A549 (cell line): ENCODE measurements around the gene UGT1A7. TPM values are rescaled to one million over a fixed set of nuclear protein-coding genes. Genes with fewer than 3 reads are reported as not detected.
"Not testable (repeated sequence)": the region's sequence is repeated elsewhere in the genome, so short reads cannot be mapped to it uniquely, and the experiment has no call there.

ENCODE experiments used
- ATAC-seq, 2 experiments: fragments of 200-7000 bp in 1 of 2; fragments of >200 bp in 1 of 2; cut with Nextera tagmentation in 1 of 2; cut with Tn5 transposase in 1 of 2; 3 replicates each; pipeline versions ENCODE4 v1.8.0 to v1.9.1; 2018 to 2020; ENCODE audit warnings: mild to moderate bottlenecking in 1 of 2, moderate library complexity in 1 of 2
- CTCF ChIA-PET: fragments of 300-600 bp; sonication (Branson Sonifier 250); formaldehyde crosslinking; extraction: SDS; loops from one replicate; lab custom pipeline; 2021; ENCODE audit warnings: antibody characterized with exemption, inconsistent platforms; lab: Yijun Ruan, JAX
- POLR2A ChIA-PET: fragments of 350-600 bp; formaldehyde crosslinking; extraction: SDS; loops from one replicate; lab custom pipeline; 2021; ENCODE audit warnings: antibody characterized with exemption, inconsistent platforms; lab: Yijun Ruan, JAX
- DNase-seq, 2 experiments: peaks; one replicate each; pipeline versions ENCODE4 v3.0.0 to v3.0.0-alpha.2; 2011 to 2016; ENCODE audit warnings: low read depth in 1 of 2, low spot score in 1 of 2
- FAIRE-seq: peaks from 2 replicates; lab custom pipeline; 2011; peaks lifted over from hg19 to GRCh38; lab: Jason Lieb, UNC
- H3K27ac ChIP-seq, 2 experiments: fragments of >200 bp; sonication (Bioruptor Twin); formaldehyde crosslinking; 3 replicates each; pipeline ENCODE4 v1.5.1; 2016 to 2017
- H3K4me1 ChIP-seq: fragments of >200 bp; sonication (Bioruptor Twin); formaldehyde crosslinking; 3 replicates; pipeline ENCODE4 v1.6.1; 2016
- H3K4me2 ChIP-seq: fragments of >200 bp; sonication (Bioruptor Twin); formaldehyde crosslinking; 3 replicates; pipeline ENCODE4 v1.6.1; 2016
- H3K4me3 ChIP-seq: fragments of >200 bp; sonication (Bioruptor Twin); formaldehyde crosslinking; 3 replicates; pipeline ENCODE4 v1.5.1; 2016
- H3K9me3 ChIP-seq: fragments of >200 bp; sonication (Bioruptor Twin); formaldehyde crosslinking; 3 replicates; pipeline ENCODE4 v1.6.1; 2016
- BHLHE40 ChIP-seq: IDR thresholded peaks from 2 replicates; pipeline ENCODE4 v1.6.1; 2012; ENCODE audit warnings: low read depth, low read length, inconsistent platforms
- CBX2 ChIP-seq: fragments of 200-600 bp; sonication (generic); IDR thresholded peaks from 2 replicates; pipeline ENCODE4 v1.6.1; 2016; ENCODE audit warnings: low read depth, mild to moderate bottlenecking, borderline replicate concordance
- CBX8 ChIP-seq: fragments of 200-600 bp; sonication (generic); IDR thresholded peaks from 2 replicates; pipeline ENCODE4 v1.6.1; 2016
- CEBPB ChIP-seq, 2 experiments: fragments of >200 bp in 1 of 2; sonication (Bioruptor Twin) in 1 of 2; formaldehyde crosslinking in 1 of 2; IDR thresholded peaks; 2 replicates each; pipeline ENCODE4 v1.6.1; 2012 to 2016
- CHD4 ChIP-seq: fragments of 200-600 bp; sonication (generic); IDR thresholded peaks from 2 replicates; pipeline ENCODE4 v1.6.1; 2016; ENCODE audit warnings: antibody characterized with exemption, mild to moderate bottlenecking, borderline replicate concordance
- EHMT2 ChIP-seq: fragments of 200-600 bp; sonication (generic); IDR thresholded peaks from 2 replicates; pipeline ENCODE4 v1.6.1; 2016; ENCODE audit warnings: antibody characterized with exemption, low read depth, mild to moderate bottlenecking, moderate library complexity
- EP300 ChIP-seq, 2 experiments: fragments of >200 bp; sonication (Bioruptor Twin); formaldehyde crosslinking; IDR thresholded peaks; 2 replicates in 1 of 2; 3 replicates in 1 of 2; pipeline ENCODE4 v1.6.1; 2016 to 2017
- FOSB ChIP-seq: fragments of 250-450 bp; sonication (Bioruptor Pico); IDR thresholded peaks from 2 replicates; pipeline ENCODE4 v1.5.0; 2020; ENCODE audit warnings: mild to moderate bottlenecking, moderate library complexity
- FOXS1 ChIP-seq: fragments of 250-450 bp; sonication (Bioruptor Pico); IDR thresholded peaks from 2 replicates; pipeline ENCODE4 v1.5.0; 2020; ENCODE audit warnings: mild to moderate bottlenecking, moderate library complexity
- GATA3 ChIP-seq: IDR thresholded peaks from 2 replicates; pipeline ENCODE4 v1.6.1; 2012; ENCODE audit warnings: borderline replicate concordance
- HOXA7 ChIP-seq: fragments of 250-450 bp; sonication (Bioruptor Pico); IDR thresholded peaks from 2 replicates; pipeline ENCODE4 v1.5.0; 2020; ENCODE audit warnings: mild to moderate bottlenecking, moderate library complexity
- JUN ChIP-seq, 2 experiments: fragments of >200 bp; sonication (Bioruptor Twin); formaldehyde crosslinking; IDR thresholded peaks; 2 replicates in 1 of 2; 3 replicates in 1 of 2; pipeline ENCODE4 v1.6.1; 2016 to 2017
- JUNB ChIP-seq: fragments of >200 bp; sonication (Bioruptor Twin); formaldehyde crosslinking; IDR thresholded peaks from 2 replicates; pipeline ENCODE4 v1.6.1; 2016
- MYC ChIP-seq: IDR thresholded peaks from 2 replicates; pipeline ENCODE4 v1.6.1; 2012; ENCODE audit warnings: mild to moderate bottlenecking, inconsistent platforms, low read length, improper control_type of control experiment, borderline replicate concordance
- POLR2A ChIP-seq: IDR thresholded peaks from 2 replicates; pipeline ENCODE4 v1.6.1; 2012; ENCODE audit warnings: mild to moderate bottlenecking, low read length
- POLR2AphosphoS2 ChIP-seq: conservative IDR thresholded peaks from 2 replicates; pipeline ENCODE4 v1.6.1; 2012; ENCODE audit warnings: low read length, improper control_type of control experiment, inconsistent platforms
- RAD21 ChIP-seq, 2 experiments: fragments of >200 bp in 1 of 2; sonication (Bioruptor Twin) in 1 of 2; formaldehyde crosslinking in 1 of 2; IDR thresholded peaks in 1 of 2; conservative IDR thresholded peaks in 1 of 2; 2 replicates in 1 of 2; 3 replicates in 1 of 2; pipeline ENCODE4 v1.6.1; 2012 to 2018; ENCODE audit warnings: inconsistent platforms in 1 of 2
- RCOR1 ChIP-seq: fragments of 150-350 bp; IDR thresholded peaks from 2 replicates; pipeline ENCODE4 v1.6.1; 2014; ENCODE audit warnings: antibody characterized with exemption, low read length, low read depth
- SMC3 ChIP-seq: fragments of >200 bp; sonication (Bioruptor Twin); formaldehyde crosslinking; IDR thresholded peaks from 3 replicates; pipeline ENCODE4 v1.6.1; 2018; ENCODE audit warnings: inconsistent platforms
- SREBF2 ChIP-seq: fragments of 450-650 bp; IDR thresholded peaks from 2 replicates; pipeline ENCODE4 v1.6.1; 2014; ENCODE audit warnings: mild to moderate bottlenecking, moderate library complexity
- TFCP2L1 ChIP-seq: fragments of 250-450 bp; sonication (Bioruptor Pico); IDR thresholded peaks from 2 replicates; pipeline ENCODE4 v1.5.0; 2021; ENCODE audit warnings: mild to moderate bottlenecking
- TP53 ChIP-seq: fragments of 250-450 bp; sonication (Bioruptor Pico); IDR thresholded peaks from 2 replicates; pipeline ENCODE4 v1.5.0; 2021; ENCODE audit warnings: mild to moderate bottlenecking, moderate library complexity
- ZFP36 ChIP-seq: fragments of 450-650 bp; IDR thresholded peaks from 2 replicates; pipeline ENCODE4 v1.6.1; 2014; ENCODE audit warnings: borderline replicate concordance; ENCODE audit not compliant: partially characterized antibody
- ZNF302 ChIP-seq: fragments of 250-450 bp; sonication (Bioruptor Pico); IDR thresholded peaks from 2 replicates; pipeline ENCODE4 v1.9.0; 2021; ENCODE audit warnings: inconsistent platforms, mild to moderate bottlenecking, moderate library complexity
- WGBS: methylation state at CpG from one replicate; pipeline ENCODE4 v1.1.6; 2017; ENCODE audit errors: missing lambda C conversion rate; 5-methylcytosine and 5-hydroxymethylcytosine counted together
- polyA minus RNA-seq: library from RNA; depleted of rRNA, polyadenylated mRNA; stranded (reverse); fragments of >200 nt; gene quantifications from 2 replicates; pipeline ENCODE4 v1.2.3, GENCODE V29; 2011; rRNA and poly(A)+ RNA removed
- polyA plus RNA-seq, 4 experiments: library from polyadenylated mRNA; depleted of rRNA in 3 of 4; stranded (reverse); fragments of >200 nt; fragmentation: RNase III in 1 of 4; extraction: RNeasy Plus Mini Kit Qiagen cat#74134 plus additional on column Dnase treatment in 1 of 4; gene quantifications; 2 replicates in 3 of 4; 3 replicates in 1 of 4; pipeline ENCODE4 v1.2.3, GENCODE V29; 2011 to 2017
- TF ChIP-seq, protein P1 (sequence below): fragments of 250-450 bp; sonication (Bioruptor Pico); IDR thresholded peaks from 2 replicates; pipeline ENCODE4 v1.5.0; 2020; ENCODE audit warnings: low read depth, mild to moderate bottlenecking, moderate library complexity
- TF ChIP-seq, protein P2 (sequence below): fragments of 450-650 bp; IDR thresholded peaks from 2 replicates; pipeline ENCODE4 v1.6.1; 2014; ENCODE audit warnings: antibody characterized with exemption
- TF ChIP-seq, protein P3 (sequence below): IDR thresholded peaks from 2 replicates; pipeline ENCODE4 v1.6.1; 2012

The UGT1A7 gene
- polyA plus RNA-seq (2011; rRNA removed), result 8.9 and 10.0 TPM in 2 replicates
- polyA plus RNA-seq (2012; cell fraction: cytosol; rRNA removed), result 0.93 and 1.1 TPM in 2 replicates
- polyA plus RNA-seq (2012; cell fraction: nucleus; rRNA removed), result 1.2 and 2.3 TPM in 2 replicates
- polyA plus RNA-seq (2017; fragmentation: RNase III; extraction: RNeasy Plus Mini Kit Qiagen cat#74134 plus additional on column Dnase treatment), result 6.9 to 9.8 TPM (median 9.3 TPM) in 3 replicates
- polyA minus RNA-seq, result 3.8 and 5.9 TPM in 2 replicates

GRCh38 chr2:233681521-233682099 lies at the start of gene UGT1A7:
Gene UGT1A7 (plus strand): TSS chr2:233681901. CDS start chr2:233681938, 37 bp downstream.
- CTCF ChIA-PET, result interaction anchor here (0.5 to 1.8 kb wide), 4 partner anchors 10 to 1201 kb away, joined by 3 to 4 read pairs (median 4); no protein-coding TSS in a partner anchor
- ATAC-seq, result peak in 1 of 2 experiments; percentile 26; a peak in 2 of 6 replicates
- H3K27ac ChIP-seq, result peak within 1 kb of the TSS; percentile 45 to 80
- DNase-seq, result no peak
- FAIRE-seq, result no peak
- POLR2A ChIA-PET, result no interaction called here
- H3K9me3 ChIP-seq, result peaks cover 15% of the 10 kb centered on the region
- no peak within 1 kb of the TSS for H3K4me2 ChIP-seq
- peaks cover 9% of the 10 kb centered on the region; the same call in 1 of the 3 replicates for H3K4me1 ChIP-seq
- WGBS, result 81% methylated on average over 5 of the region's 5 CpGs
- no peak within 1 kb of the TSS for H3K4me3 ChIP-seq
- TF ChIP-seq, protein P1, sequence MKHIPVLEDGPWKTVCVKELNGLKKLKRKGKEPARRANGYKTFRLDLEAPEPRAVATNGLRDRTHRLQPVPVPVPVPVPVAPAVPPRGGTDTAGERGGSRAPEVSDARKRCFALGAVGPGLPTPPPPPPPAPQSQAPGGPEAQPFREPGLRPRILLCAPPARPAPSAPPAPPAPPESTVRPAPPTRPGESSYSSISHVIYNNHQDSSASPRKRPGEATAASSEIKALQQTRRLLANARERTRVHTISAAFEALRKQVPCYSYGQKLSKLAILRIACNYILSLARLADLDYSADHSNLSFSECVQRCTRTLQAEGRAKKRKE, result no peak
- peak in 1 of 2 experiments; percentile 33; a peak in 1 of 5 replicates for TF ChIP-seq EP300 (IDR thresholded peaks at IDR 0.05)
- TF ChIP-seq JUNB, result peak; percentile 20; the same call in 1 of the 2 replicates
- 0 out of 4 replicates have a peak, but pooled peaks of 1 of the 2 experiments have one; percentile 15 for TF ChIP-seq CEBPB (IDR thresholded peaks at IDR 0.05)

DNA sequence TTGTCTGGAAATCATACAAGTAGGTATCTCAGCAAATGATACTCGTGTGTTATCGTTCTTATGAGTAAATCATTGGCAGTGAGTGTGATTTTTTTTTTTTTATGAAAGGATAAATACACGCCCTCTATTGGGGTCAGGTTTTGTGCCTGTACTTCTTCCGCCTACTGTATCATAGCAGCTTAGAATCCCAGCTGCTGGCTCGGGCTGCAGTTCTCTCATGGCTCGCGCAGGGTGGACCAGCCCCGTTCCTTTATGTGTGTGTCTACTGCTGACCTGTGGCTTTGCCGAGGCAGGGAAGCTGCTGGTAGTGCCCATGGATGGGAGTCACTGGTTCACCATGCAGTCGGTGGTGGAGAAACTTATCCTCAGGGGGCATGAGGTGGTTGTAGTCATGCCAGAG lies 45.4 kb upstream of the UGT1A7 start, which contains the start of gene UGT1A10:
Gene UGT1A10, plus strand, starts transcription at position 143 of the 400 bp plus-strand sequence. Its CDS starts 75 bp downstream, at position 218.
- H3K9me3 ChIP-seq, DNase-seq, H3K27ac ChIP-seq, H3K4me2 ChIP-seq, FAIRE-seq, H3K4me3 ChIP-seq, ATAC-seq, POLR2A ChIA-PET, H3K4me1 ChIP-seq, CTCF ChIA-PET: not testable (repeated sequence)
- WGBS, result 91% methylated on average over 10 of the region's 10 CpGs

DNA sequence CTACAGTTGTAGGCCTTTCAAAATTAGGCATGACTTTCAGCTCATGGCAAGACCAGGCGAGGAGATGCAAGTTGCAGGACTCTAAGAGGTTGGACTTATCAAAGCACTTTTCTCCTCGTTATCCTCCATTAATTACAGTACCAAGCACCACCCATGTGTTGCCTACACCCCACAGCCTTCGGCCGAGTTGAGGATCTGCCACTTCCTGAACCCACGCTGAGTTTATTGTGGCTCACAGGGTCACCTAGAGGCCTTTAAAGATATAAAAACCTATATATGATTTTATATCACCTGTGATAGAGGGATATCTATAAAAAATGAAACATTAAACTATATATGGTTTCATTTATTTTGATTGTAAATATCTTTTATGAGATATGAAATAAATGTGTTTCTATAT lies 42.9 kb upstream of the UGT1A7 start:
- DNase-seq, result no peak
- Histone ChIP-seq H3K4me1 (no peaks in the 10 kb centered on the region), H3K4me3 (no peak overlapping the region), H3K9me3 (peaks cover 19% of the 10 kb centered on the region; the same call in 2 of the 3 replicates), H3K27ac (0 out of 6 replicates have a peak overlapping the region, but pooled peaks of 1 of the 2 experiments have one; percentile 25), H3K4me2 (no peak overlapping the region)
- 78% methylated on average over 5 of the region's 5 CpGs for whole genome bisulfite sequencing
- ATAC-seq, result no peak
- CTCF ChIA-PET, result no interaction called here
- TF ChIP-seq, protein P2, sequence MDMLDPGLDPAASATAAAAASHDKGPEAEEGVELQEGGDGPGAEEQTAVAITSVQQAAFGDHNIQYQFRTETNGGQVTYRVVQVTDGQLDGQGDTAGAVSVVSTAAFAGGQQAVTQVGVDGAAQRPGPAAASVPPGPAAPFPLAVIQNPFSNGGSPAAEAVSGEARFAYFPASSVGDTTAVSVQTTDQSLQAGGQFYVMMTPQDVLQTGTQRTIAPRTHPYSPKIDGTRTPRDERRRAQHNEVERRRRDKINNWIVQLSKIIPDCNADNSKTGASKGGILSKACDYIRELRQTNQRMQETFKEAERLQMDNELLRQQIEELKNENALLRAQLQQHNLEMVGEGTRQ, result no peak
- no peak for TF ChIP-seq BHLHE40
- no peak for TF ChIP-seq POLR2AphosphoS2
- TF ChIP-seq ZNF302 (CRISPR knock-in tag), result no peak
- no peak for TF ChIP-seq EP300 (IDR thresholded peaks at IDR 0.05)
- TF ChIP-seq ZFP36, result no peak
- TF ChIP-seq RAD21 (conservative IDR thresholded peaks at IDR 0.05 in 1 of 2, IDR thresholded peaks at IDR 0.05 in 1 of 2), result no peak
- no peak for TF ChIP-seq JUNB
- TF ChIP-seq SREBF2, result no peak
- no peak for TF ChIP-seq TP53 (CRISPR knock-in tag)
- no peak for TF ChIP-seq EHMT2
- TF ChIP-seq JUN (IDR thresholded peaks at IDR 0.05), result no peak
- TF ChIP-seq SMC3, result no peak
- no peak for TF ChIP-seq CBX8
- TF ChIP-seq CBX2, result no peak
- TF ChIP-seq, protein P3, sequence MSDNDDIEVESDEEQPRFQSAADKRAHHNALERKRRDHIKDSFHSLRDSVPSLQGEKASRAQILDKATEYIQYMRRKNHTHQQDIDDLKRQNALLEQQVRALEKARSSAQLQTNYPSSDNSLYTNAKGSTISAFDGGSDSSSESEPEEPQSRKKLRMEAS, result no peak
- FAIRE-seq, result no peak
- POLR2A ChIA-PET, result no interaction called here

DNA sequence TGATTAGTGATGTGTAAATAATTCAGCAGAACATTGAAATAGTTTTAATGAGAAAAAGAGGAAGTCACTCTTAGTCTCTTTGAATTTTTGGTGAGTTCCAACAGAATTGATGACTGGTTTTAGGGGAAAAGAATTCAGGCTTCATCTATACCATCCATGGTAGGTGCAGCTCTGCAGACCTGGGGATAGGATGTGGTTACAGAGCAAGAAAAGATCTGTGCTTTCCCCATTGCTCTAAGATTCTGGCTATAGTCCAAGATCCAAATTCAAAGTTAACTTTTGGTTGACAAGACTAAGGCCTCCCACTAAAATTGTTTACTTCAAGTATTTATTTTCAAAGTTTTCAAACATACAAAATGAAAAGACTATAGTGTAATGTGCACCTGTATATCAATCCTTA lies 41.8 kb upstream of the UGT1A7 start:
- DNase-seq (no peak), FAIRE-seq (no peak), ATAC-seq (no peak)
- ChIA-PET POLR2A (no interaction called here), CTCF (no interaction called here)
- H3K27ac ChIP-seq, result no peak overlapping the region
- no peak overlapping the region for H3K4me3 ChIP-seq
- peaks cover 29% of the 10 kb centered on the region for H3K9me3 ChIP-seq
- no peak overlapping the region for H3K4me2 ChIP-seq
- TF ChIP-seq CBX8 (no peak), CHD4 (no peak), MYC (no peak), RCOR1 (no peak), POLR2A (no peak), GATA3 (no peak), CBX2 (no peak), FOXS1 (CRISPR knock-in tag) (no peak), FOSB (CRISPR knock-in tag) (no peak), TFCP2L1 (CRISPR knock-in tag) (no peak), HOXA7 (CRISPR knock-in tag) (no peak)
- TF ChIP-seq, protein P1, result no peak
- H3K4me1 ChIP-seq, result no peaks in the 10 kb centered on the region
